ENCODE results near the gene VWA2.

DNA sequence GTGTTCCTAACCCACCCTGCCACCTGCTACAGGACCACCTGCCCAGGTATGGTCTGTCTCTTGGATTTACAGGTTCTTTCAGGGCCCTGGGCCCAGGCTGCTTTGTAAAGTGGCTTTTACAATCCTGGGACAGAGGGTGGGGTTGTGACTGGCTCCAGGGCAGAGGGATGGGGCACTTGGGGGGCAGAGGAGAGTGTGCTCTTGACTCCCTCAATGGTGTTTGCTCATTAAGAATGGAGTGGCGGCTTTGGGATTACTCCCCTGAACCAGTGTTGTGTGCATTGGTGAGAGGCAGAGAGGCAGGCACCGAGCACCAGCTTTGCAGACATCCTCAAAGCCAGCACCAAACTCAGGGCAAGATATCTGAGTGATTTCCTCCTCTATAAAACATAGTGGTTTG, 43.5 kb downstream of the VWA2 start:
- TF ChIP-seq EZH2 (IDR thresholded peaks at IDR 0.05) (no peak), POLR2AphosphoS5 (IDR thresholded peaks at IDR 0.05; ENCODE audit: borderline replicate concordance, low read depth, low read length) (no peak)
